ENCODE data around the gene DDX46. TPM values are rescaled to one million over a fixed set of nuclear protein-coding genes. Genes with fewer than 3 reads are reported as not detected.

The DDX46 gene
- total RNA-seq, 2 experiments from 2014 or later: 35.5 to 35.8 TPM

- Histone ChIP-seq H3K4me3 (ENCODE audit: low read length) (no peak overlapping the region), H3K27ac (ENCODE audit: low read depth in 1 of 2, low read length in 2 of 2) (no peak overlapping the region), H3K4me1 (ENCODE audit: insufficient read depth, low read length) (peaks cover 7% of the 10 kb centered on the region), H3K27me3 (ENCODE audit: control insufficient read depth in 1 of 2, insufficient read depth in 2 of 2, low read length in 2 of 2) (no peaks in the 10 kb centered on the region), H3K9me3 (ENCODE audit: control insufficient read depth in 1 of 2, insufficient read depth in 1 of 2, low read length in 2 of 2) (no peaks in the 10 kb centered on the region), H3K36me3 (ENCODE audit: insufficient read depth, low read length) (peaks cover 79% of the 10 kb centered on the region)
- Mint-ChIP-seq H3K27ac (no peak overlapping the region), H3K9me3 (no peaks in the 10 kb centered on the region), H3K4me1 (ENCODE audit: low read depth) (no peaks in the 10 kb centered on the region), H3K36me3 (ENCODE audit: low read depth) (peaks cover 78% of the 10 kb centered on the region), H3K27me3 (no peaks in the 10 kb centered on the region), H3K4me3 (no peak overlapping the region)
- TF ChIP-seq CTCF (IDR thresholded peaks at IDR 0.05): no peak
- intact Hi-C loops (cut with DNase I, micrococcal nuclease): no loop called here
- ChIA-PET CTCF (no interaction called here), POLR2A (interaction anchor here (0.6 to 1.2 kb wide), 2 partner anchors 88 to 1947 kb away, joined by 3 read pairs; partner anchors contain the start of gene PCBD2)
- DNase-seq (no peak), ATAC-seq (ENCODE audit: poor library complexity) (no peak)
Measured at GRCh38 chr5:134817006-134817405, 58.4 kb downstream of the DDX46 start.

DNA sequence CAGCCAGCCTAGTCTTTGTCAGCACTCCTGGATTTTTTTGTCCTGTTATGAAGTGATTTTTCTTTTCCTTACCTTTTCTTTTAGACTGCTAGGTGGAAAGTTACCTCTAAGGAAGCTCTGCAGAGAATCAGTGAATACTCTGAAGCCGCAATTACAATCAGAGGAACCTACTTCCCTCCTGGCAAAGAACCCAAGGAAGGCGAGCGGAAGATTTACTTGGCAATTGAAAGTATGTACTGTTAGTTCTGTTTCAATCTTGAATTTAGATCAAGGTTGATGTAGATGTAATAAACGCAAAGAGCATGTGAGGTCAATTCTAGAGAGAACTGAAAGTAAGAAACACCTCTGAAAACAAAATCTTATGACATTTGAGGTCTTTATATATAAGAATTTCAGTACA lies 60.2 kb downstream of the DDX46 start:
- no peak for ATAC-seq (ENCODE audit: poor library complexity)
- no peaks in the 10 kb centered on the region for H3K27me3 Mint-ChIP-seq
- TF ChIP-seq CTCF (IDR thresholded peaks at IDR 0.05): no peak
- H3K9me3 Mint-ChIP-seq: no peaks in the 10 kb centered on the region
- Histone ChIP-seq H3K36me3 (ENCODE audit: insufficient read depth, low read length) (peaks cover 85% of the 10 kb centered on the region), H3K4me1 (ENCODE audit: insufficient read depth, low read length) (no peaks in the 10 kb centered on the region), H3K4me3 (ENCODE audit: low read length) (no peak overlapping the region), H3K9me3 (ENCODE audit: control insufficient read depth in 1 of 2, insufficient read depth in 1 of 2, low read length in 2 of 2) (no peaks in the 10 kb centered on the region), H3K27ac (ENCODE audit: low read depth in 1 of 2, low read length in 2 of 2) (no peak overlapping the region), H3K27me3 (ENCODE audit: control insufficient read depth in 1 of 2, insufficient read depth in 2 of 2, low read length in 2 of 2) (no peaks in the 10 kb centered on the region)
- intact Hi-C loops (cut with DNase I, micrococcal nuclease): no loop called here
- POLR2A ChIA-PET: no interaction called here
- H3K27ac Mint-ChIP-seq: no peak overlapping the region
- DNase-seq: no peak
- peaks cover 78% of the 10 kb centered on the region for H3K36me3 Mint-ChIP-seq (ENCODE audit: low read depth)
- no peaks in the 10 kb centered on the region for H3K4me1 Mint-ChIP-seq (ENCODE audit: low read depth)
- H3K4me3 Mint-ChIP-seq: no peak overlapping the region
- CTCF ChIA-PET: no interaction called here

DNA sequence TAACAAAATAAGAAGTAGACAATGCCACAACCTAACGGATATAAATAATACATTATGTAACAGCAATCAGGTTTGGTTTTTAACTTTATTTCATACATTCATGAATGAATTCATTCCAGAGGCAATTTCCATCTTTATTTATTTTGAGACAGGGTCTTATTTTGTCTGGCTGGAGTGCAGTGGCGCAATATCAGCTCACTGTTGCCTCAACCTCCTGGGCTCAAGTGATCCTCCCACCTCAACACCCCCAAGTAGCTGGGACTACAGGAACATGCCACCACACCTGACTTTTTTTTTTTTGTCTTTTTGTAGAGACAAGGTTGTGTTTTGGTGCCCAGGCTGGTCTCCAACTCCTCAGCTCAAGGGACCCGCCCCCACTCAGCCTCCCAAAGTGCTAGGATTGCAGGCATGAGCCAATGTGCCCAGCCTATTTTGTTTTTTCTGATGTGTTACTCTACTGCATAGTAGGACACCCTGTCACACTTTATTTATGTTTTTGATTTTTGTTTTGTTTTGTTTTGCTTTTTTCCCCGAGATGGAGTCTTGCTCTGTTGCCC lies 60.9 kb downstream of the DDX46 start:
- no peak for ATAC-seq (ENCODE audit: poor library complexity)
- peaks cover 80% of the 10 kb centered on the region for H3K36me3 ChIP-seq (ENCODE audit: insufficient read depth, low read length)

More for the DNA sequence above, 60.9 kb downstream of the DDX46 start:
- Histone ChIP-seq H3K4me1 (ENCODE audit: insufficient read depth, low read length) (no peaks in the 10 kb centered on the region), H3K27me3 (ENCODE audit: control insufficient read depth in 1 of 2, insufficient read depth in 2 of 2, low read length in 2 of 2) (no peaks in the 10 kb centered on the region), H3K4me3 (ENCODE audit: low read length) (no peak overlapping the region), H3K27ac (ENCODE audit: low read depth in 1 of 2, low read length in 2 of 2) (no peak overlapping the region), H3K9me3 (ENCODE audit: control insufficient read depth in 1 of 2, insufficient read depth in 1 of 2, low read length in 2 of 2) (no peaks in the 10 kb centered on the region)
- CTCF ChIA-PET: no interaction called here
- intact Hi-C loops (cut with DNase I, micrococcal nuclease): no loop called here
- H3K36me3 Mint-ChIP-seq (ENCODE audit: low read depth): peaks cover 80% of the 10 kb centered on the region
- H3K4me3 Mint-ChIP-seq: no peak overlapping the region
- POLR2A ChIA-PET: no interaction called here
- H3K4me1 Mint-ChIP-seq (ENCODE audit: low read depth): no peaks in the 10 kb centered on the region
- DNase-seq: no peak
- H3K27me3 Mint-ChIP-seq: no peaks in the 10 kb centered on the region
- no peaks in the 10 kb centered on the region for H3K9me3 Mint-ChIP-seq
- no peak overlapping the region for H3K27ac Mint-ChIP-seq
- no peak for TF ChIP-seq CTCF (IDR thresholded peaks at IDR 0.05)
